Left kidney (tissue), 2 donors: ENCODE data around the gene GPSM1. TPM values are rescaled to one million over a fixed set of nuclear protein-coding genes. Genes with fewer than 3 reads are reported as not detected.
"Not testable (repeated sequence)": the region's sequence is repeated elsewhere in the genome, so short reads cannot be mapped to it uniquely, and the experiment has no call there.

Source experiments
- DNase-seq: peaks from one replicate; pipeline ENCODE4 v3.0.0-alpha.2; 2013
- polyA plus RNA-seq: library from polyadenylated mRNA; unstranded; fragments of 120-200 nt; gene quantifications from one replicate; pipeline ENCODE4 v1.2.1, GENCODE V29; 2013; ENCODE audit not compliant: insufficient read length

Gene GPSM1
- polyA plus RNA-seq, 1 donor: 27.4 TPM

DNA sequence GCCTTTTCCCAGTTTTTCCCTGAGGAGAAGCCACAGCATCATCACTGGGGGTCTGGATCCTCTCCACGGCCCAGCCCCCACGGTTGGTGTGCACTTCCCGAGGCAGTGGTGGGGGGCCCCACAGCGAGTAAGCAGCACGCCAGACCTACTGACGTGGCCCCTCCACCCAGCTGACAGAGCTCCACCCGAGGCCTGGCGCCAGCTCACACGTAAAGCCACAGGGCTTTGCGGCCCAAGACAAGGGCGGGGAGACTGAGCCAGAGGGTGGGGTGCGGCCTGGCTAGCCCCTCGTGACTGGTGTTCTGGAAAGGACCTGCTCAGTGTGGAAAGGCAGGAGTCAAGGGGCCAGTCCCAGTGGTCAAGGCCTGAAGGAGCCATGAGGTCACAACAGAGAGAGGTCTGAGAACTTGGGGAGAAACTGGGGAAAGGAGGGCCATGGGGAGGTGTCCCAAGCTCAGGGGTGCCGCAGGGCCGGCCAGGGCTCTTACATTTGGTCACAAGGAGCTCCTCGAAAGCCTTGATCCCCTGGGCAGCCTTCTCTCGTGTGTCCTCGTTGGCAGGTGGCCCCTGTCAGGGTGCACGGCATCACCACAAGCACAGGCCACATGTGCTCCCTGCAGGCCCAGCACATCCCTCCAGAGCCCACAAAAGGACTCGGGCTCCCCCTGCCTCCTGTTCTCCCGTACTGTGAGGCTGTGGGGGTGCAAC, 67.1 kb downstream of the GPSM1 start:
- DNase-seq: no peak

DNA sequence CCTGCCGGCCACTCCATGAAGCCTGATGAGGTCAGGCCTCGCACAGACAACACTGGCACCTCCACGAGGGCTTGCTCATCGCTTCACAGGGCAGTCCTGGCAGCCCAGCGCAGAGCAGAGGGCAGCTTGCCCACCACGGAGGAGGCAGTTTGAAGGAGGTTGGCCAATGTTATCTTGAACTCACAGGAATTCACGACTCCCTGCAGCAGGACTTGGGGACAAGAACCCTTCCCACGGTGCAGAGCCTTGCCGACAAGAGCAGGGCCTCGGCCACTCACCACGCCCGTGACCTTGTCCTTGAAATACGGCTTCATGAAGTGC, 67.6 kb downstream of the GPSM1 start:
- DNase-seq: no peak

DNA sequence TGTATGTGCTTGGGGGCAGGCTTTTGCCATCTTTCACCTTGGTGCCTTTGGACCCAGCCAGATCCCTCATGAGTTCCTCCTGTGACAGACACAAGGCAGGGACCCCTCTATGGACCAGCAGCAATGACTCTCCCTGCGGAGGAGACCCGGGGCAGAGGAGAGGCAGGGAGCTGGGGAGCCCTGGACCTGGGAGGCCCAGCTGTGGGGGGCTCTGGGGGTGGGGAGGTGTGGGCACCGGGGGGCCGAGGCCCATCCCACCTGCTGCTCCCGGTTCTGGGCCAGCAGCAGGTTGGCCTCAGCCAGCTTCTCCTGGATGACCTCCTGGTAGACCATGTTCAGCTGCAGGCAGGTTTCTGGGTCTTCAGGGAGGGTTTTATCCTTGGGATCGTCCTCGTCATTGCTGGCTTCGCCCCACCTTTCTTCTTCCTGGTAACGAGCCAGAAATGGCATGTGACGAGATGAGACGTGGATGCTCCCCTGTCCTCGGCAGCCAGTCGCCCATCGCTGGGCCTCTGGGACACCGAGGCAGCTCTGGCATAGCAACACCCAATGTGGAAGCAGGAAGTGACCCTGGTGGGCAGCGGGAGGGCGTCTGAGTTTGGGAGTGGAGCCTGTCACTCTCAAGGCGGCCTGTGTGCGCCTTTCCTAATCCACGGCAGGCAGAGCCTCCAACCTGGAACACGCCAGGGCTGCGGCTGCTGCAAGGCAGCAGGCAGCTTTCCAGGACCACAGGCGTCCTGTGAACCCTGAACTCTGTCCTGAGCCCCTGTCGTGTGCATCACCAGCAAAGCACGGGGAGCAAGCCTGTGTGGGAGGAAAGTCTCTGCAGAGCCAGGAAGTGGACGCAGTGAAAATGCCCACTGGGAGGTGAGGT, 68.2 kb downstream of the GPSM1 start:
- DNase-seq: no peak

- no peak for DNase-seq
These were observed 68.8 kb downstream of the GPSM1 start for GRCh38 chr9:136396219-136396515.

DNA sequence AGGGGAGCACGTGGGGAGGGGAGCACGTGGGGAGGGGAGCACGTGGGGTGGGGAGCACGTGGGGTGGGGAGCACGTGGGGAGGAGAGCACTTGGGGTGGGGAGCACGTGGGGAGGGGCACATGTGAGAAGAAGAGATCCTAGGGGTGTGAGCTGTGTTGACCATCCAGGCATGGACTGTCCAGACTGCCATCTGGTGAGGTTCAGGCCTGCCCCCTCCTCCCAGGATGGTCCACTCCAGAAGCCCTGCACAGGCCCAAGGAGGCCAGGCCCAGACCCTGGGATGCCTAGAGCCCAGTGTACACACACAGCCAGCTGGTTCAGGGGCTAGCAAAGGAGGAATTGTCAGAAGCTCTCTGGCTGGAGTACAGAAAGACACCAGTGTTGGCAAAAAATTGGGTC, 70.3 kb downstream of the GPSM1 start:
- DNase-seq: no peak

GRCh38 chr9:136398286-136398685, 70.9 kb downstream of the GPSM1 start:
- DNase-seq: no peak

GRCh38 chr9:136399176-136400037, 72.1 kb downstream of the GPSM1 start:
- no peak for DNase-seq

DNA sequence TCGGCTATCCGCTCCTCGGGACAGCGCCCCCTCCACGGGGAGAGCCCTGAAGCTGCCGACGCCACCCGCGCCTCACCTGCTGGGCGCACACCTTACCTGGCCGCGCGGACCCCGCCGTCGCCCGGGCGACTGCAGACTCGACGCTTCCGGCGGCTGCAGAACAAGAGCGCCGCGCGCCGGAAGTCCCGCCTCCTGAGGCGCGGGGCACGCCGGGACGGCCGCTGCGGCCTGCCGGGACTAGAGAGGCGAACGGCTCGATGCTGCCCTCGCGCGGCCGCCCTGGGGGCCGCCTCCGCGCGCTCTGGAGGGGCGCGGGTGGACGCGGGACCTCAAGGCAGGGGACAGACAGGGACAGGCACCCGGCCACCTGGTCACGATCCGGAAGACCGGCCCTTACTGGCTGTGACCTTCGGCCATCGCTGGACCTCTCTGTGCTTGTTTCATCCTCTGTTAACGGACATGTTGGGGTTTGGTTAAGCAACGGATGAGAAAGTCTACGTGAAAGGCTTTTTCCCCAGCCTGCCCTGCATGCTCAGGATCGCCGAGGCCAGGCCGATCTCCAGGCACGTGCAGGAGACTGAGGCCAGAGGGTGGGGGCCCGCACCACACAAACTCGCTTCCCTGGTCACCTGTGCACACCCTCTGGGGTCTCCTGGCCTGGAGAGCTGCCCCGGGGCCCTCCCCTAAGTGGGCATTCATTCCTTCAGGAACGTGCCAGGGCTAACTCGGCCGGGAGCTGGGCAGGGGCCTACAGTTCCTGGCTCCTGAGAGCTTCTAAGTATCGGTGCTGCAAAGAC, 72.9 kb downstream of the GPSM1 start, which contains the start of gene SNAPC4:
Gene SNAPC4 (minus strand): TSS at position 133 of the 797 bp plus-strand sequence. CDS start 1,742 bp downstream, outside the sequence.
- DNase-seq: peak; percentile 87

DNA sequence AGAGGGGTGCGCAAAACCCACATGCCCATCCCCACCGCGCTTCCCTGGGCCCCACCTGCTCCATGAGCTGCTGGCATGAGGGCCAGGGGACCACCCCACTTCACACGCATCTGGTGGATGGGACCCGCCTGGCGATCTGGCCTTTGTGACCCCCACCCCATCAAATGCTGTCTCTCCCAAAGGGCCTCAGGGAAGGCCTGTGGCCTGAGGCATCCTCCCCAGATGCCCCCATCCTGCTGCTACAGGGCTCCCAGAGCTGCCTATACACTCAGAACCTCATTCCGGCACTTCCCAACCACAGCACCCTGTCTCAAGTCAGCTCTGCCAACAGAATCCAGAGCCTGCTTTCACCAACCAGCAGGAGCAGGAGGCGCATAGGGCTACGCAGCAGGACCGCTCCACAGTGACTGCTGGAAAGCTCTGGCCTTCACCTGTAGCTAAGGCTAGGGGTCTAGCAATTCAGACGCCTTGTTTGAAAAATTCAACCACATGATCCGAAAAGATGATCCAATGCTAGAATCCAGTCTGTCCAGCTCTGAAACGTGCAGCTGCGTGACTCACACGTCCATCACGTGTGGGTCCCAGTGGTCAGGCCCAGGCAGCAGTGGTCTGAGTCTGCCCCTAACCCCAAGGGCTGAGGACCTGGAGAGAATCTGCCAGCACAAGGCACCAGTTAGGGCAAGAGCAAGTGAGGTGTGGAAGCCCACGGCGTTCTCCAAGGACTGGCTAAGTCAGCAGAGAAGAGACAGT, 74.0 kb downstream of the GPSM1 start:
- no peak for DNase-seq

DNA sequence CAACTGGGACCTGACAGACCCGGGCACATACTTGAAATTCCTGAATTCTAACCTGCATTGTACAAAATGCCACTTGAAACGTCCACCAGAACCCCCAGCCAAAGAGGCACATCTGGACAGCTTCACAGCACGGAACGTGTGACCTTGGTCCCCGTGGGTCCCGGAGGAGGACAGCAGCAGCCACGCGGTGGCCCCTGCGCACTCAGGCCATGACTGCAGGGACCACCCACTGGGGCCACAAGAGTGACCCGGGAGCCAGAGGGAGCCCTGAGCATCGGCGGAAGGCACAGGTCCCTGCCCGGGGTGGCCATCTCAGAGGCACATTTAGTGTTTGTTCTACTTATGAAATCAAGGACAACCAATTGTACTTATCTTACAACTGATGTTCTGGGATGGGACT, 74.7 kb downstream of the GPSM1 start:
- DNase-seq: no peak

DNA sequence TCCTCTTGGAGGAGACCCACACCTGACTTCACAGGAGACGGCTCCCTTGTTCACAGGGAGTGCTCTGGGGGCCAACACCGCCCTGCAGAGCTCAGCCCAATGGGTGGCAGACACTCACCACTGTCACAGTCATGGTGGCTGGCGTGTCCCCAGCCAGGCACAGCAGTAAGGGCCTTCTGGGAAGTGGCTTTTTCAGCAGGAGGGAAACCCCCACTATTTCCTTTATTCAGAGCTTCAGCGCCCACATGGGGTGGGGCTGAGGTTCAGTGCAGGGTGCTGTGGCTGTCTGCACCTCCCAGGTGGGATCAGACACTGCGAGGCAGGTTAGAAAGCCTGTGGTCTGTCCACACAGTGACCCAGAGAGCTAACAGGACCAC, 76.2 kb downstream of the GPSM1 start:
- DNase-seq: no peak

- no peak for DNase-seq
These were observed 76.8 kb downstream of the GPSM1 start for GRCh38 chr9:136403915-136404800.

GRCh38 chr9:136404801-136405136, 77.4 kb downstream of the GPSM1 start:
- no peak for DNase-seq

GRCh38 chr9:136405481-136405880, 78.1 kb downstream of the GPSM1 start:
- DNase-seq: no peak

- DNase-seq: not testable (repeated sequence)
These were observed 78.6 kb downstream of the GPSM1 start for GRCh38 chr9:136405904-136406303.

DNA sequence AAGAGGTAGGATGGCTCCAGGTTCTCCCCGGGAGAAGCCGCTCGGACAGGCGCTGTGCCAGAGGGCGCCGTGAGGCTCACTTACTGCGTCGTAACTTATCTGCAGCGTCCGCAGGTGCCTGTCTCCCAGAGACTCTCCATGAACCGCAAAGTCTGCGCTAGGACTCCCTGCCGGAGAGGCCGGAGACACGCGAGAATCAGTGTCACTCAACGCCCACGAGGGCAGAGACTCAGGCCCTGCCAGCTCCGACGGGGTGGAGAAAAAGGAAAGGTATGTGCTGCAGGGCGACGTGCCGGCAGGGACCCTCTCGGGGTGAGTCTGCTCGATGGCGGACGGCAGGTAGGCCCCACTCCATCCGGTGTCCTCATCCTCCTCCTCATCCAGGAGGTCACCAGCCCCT, 79.7 kb downstream of the GPSM1 start:
- DNase-seq: not testable (repeated sequence)

DNA sequence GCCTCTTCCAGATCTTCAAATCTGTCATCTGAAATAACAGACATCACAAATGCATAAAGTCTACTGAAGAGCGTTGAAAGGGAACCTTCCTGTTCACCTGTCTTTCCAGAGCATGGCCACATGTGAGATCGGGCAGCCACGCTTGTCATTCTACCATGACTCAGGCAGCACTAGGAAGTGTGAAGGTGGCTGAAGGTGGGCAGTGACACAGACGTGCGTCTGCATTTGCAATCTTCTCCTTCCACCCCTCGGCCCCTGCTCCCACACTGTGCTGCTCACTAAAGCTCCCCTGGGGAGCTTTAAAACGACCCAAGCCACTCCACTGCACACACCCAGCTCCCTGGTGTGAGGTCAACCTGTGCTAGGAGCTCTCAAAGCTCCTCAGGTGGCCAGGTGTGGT, 80.6 kb downstream of the GPSM1 start:
- DNase-seq: no peak
